WTC11 (cell line): ENCODE data around the gene KDM4B. TPM values are rescaled to one million over a fixed set of nuclear protein-coding genes. Genes with fewer than 3 reads are reported as not detected.

Source experiments
- ATAC-seq: fragments of 200-7000 bp; cut with Tn5 transposase; 2 replicates; pipeline ENCODE4 v1.10.0; 2021; ENCODE audit warnings: mild to moderate bottlenecking, moderate library complexity
- CTCF ChIA-PET: fragments of 300-600 bp; sonication (Branson Sonifier 250); formaldehyde crosslinking; loops from one replicate; lab custom pipeline; 2021; ENCODE audit warnings: antibody characterized with exemption; lab: Charles Lee
- POLR2A ChIA-PET: fragments of 350-600 bp; sonication (Branson Sonifier 250); formaldehyde crosslinking; loops from one replicate; lab custom pipeline; 2021; ENCODE audit warnings: antibody characterized with exemption; lab: Charles Lee
- DNase-seq: peaks from one replicate; pipeline ENCODE4 v3.0.0; 2021; ENCODE audit warnings: low spot score
- H3K27ac Mint-ChIP-seq: 2 replicates; pipeline ENCODE4 v1.8.0; 2021; ENCODE audit warnings: mixed read lengths
- H3K27me3 Mint-ChIP-seq: 2 replicates; pipeline ENCODE4 v1.8.0; 2021; ENCODE audit warnings: low read depth, mild to moderate bottlenecking, moderate library complexity, mixed read lengths
- H3K36me3 Mint-ChIP-seq: 2 replicates; pipeline ENCODE4 v1.8.0; 2021; ENCODE audit warnings: mixed read lengths
- H3K4me1 Mint-ChIP-seq: 2 replicates; pipeline ENCODE4 v1.8.0; 2022; ENCODE audit warnings: mixed read lengths
- H3K4me3 Mint-ChIP-seq: 2 replicates; pipeline ENCODE4 v1.8.0; 2021; ENCODE audit warnings: mild to moderate bottlenecking, moderate library complexity, mixed read lengths
- H3K9me3 Mint-ChIP-seq: 2 replicates; pipeline ENCODE4 v1.8.0; 2021; ENCODE audit warnings: mixed read lengths
- AFF4 ChIP-seq: sonication (generic); formaldehyde crosslinking; IDR thresholded peaks from 2 replicates; pipeline ENCODE4 v1.8.1; 2023; ENCODE audit warnings: mild to moderate bottlenecking, missing genetic modification reagents, borderline replicate concordance
- ATF1 ChIP-seq: sonication (generic); formaldehyde crosslinking; IDR thresholded peaks from 2 replicates; pipeline ENCODE4 v1.8.1; 2023; ENCODE audit warnings: mild to moderate bottlenecking, moderate library complexity, missing genetic modification reagents
- E2F1 ChIP-seq: sonication (generic); formaldehyde crosslinking; IDR thresholded peaks from 2 replicates; pipeline ENCODE4 v1.8.0; 2022; ENCODE audit warnings: mild to moderate bottlenecking, missing genetic modification reagents
- ETV6 ChIP-seq: sonication (generic); formaldehyde crosslinking; IDR thresholded peaks from 2 replicates; pipeline ENCODE4 v1.8.1; 2022; ENCODE audit warnings: mild to moderate bottlenecking, missing genetic modification reagents
- FOXP1 ChIP-seq: sonication (generic); formaldehyde crosslinking; IDR thresholded peaks from 2 replicates; pipeline ENCODE4 v1.8.0; 2022; ENCODE audit warnings: missing genetic modification reagents, mild to moderate bottlenecking, moderate library complexity, borderline replicate concordance
- GTF2I ChIP-seq: fragments of 250-450 bp; sonication (Bioruptor Pico); conservative IDR thresholded peaks from 2 replicates; pipeline ENCODE4 v1.4.0; 2021; ENCODE audit warnings: mild to moderate bottlenecking
- HMGA2 ChIP-seq: fragments of 250-450 bp; sonication (Bioruptor Pico); IDR thresholded peaks from 2 replicates; pipeline ENCODE4 v1.4.0; 2021; ENCODE audit warnings: mild to moderate bottlenecking, moderate library complexity
- KAT7 ChIP-seq: sonication (generic); formaldehyde crosslinking; IDR thresholded peaks from 2 replicates; pipeline ENCODE4 v1.8.1; 2023; ENCODE audit warnings: missing genetic modification reagents, mild to moderate bottlenecking, borderline replicate concordance
- MXD4 ChIP-seq: fragments of 250-450 bp; sonication (Bioruptor Pico); IDR thresholded peaks from 2 replicates; pipeline ENCODE4 v1.8.0; 2021; ENCODE audit warnings: mild to moderate bottlenecking, moderate library complexity, borderline replicate concordance
- PREB ChIP-seq: sonication (generic); formaldehyde crosslinking; IDR thresholded peaks from 2 replicates; pipeline ENCODE4 v1.8.1; 2022; ENCODE audit warnings: mild to moderate bottlenecking, missing genetic modification reagents, moderate library complexity, borderline replicate concordance
- RELA ChIP-seq: sonication (generic); formaldehyde crosslinking; IDR thresholded peaks from 2 replicates; pipeline ENCODE4 v1.8.1; 2022; ENCODE audit warnings: missing genetic modification reagents, mild to moderate bottlenecking, borderline replicate concordance
- SMAD3 ChIP-seq: sonication (generic); formaldehyde crosslinking; IDR thresholded peaks from 2 replicates; pipeline ENCODE4 v1.8.0; 2022; ENCODE audit warnings: missing genetic modification reagents, mild to moderate bottlenecking, borderline replicate concordance
- ZNF232 ChIP-seq: sonication (generic); formaldehyde crosslinking; IDR thresholded peaks from 2 replicates; pipeline ENCODE4 v1.8.0; 2022; ENCODE audit warnings: mild to moderate bottlenecking, missing genetic modification reagents
- ZNF263 ChIP-seq: sonication (generic); formaldehyde crosslinking; IDR thresholded peaks from 2 replicates; pipeline ENCODE4 v1.8.1; 2022; ENCODE audit warnings: low read depth, mild to moderate bottlenecking, moderate library complexity, missing genetic modification reagents
- ZNF281 ChIP-seq: sonication (generic); formaldehyde crosslinking; IDR thresholded peaks from 2 replicates; pipeline ENCODE4 v1.8.0; 2023; ENCODE audit warnings: mild to moderate bottlenecking, missing genetic modification reagents
- ZNF396 ChIP-seq: fragments of 250-450 bp; sonication (Bioruptor Pico); IDR thresholded peaks from 2 replicates; pipeline ENCODE4 v1.8.0; 2021; ENCODE audit warnings: mild to moderate bottlenecking, moderate library complexity, borderline replicate concordance
- total RNA-seq: library from RNA; stranded (reverse); gene quantifications from 3 replicates; pipeline ENCODE4 v1.2.3, GENCODE V29; 2021

Gene KDM4B
- total RNA-seq, 1 experiment from 2014 or later, result 43.2 TPM

- no peaks in the 10 kb centered on the region for H3K4me1 Mint-ChIP-seq
- DNase-seq (no peak), ATAC-seq (no peak)
- no peak overlapping the region for H3K4me3 Mint-ChIP-seq
- no peak overlapping the region for H3K27ac Mint-ChIP-seq
- peaks cover 5% of the 10 kb centered on the region; the same call in 1 of the 2 replicates for H3K36me3 Mint-ChIP-seq
- H3K27me3 Mint-ChIP-seq, result no peaks in the 10 kb centered on the region
- ChIA-PET CTCF (interaction anchor here (0.6 to 4.3 kb wide), 9 partner anchors 21 to 216 kb away, joined by 3 to 65 read pairs (median 15); no protein-coding TSS in a partner anchor), POLR2A (no interaction called here)
- H3K9me3 Mint-ChIP-seq, result no peaks in the 10 kb centered on the region
- no peak for TF ChIP-seq MXD4 (CRISPR knock-in tag)
- no peak for TF ChIP-seq ZNF281 (CRISPR knock-in tag)
- no peak for TF ChIP-seq GTF2I (CRISPR knock-in tag)
- TF ChIP-seq ZNF232 (CRISPR knock-in tag), result no peak
- no peak for TF ChIP-seq ETV6 (CRISPR knock-in tag)
- TF ChIP-seq E2F1, result no peak
- no peak for TF ChIP-seq FOXP1
- no peak for TF ChIP-seq ATF1
- no peak for TF ChIP-seq PREB
- TF ChIP-seq HMGA2 (CRISPR knock-in tag), result no peak
- no peak for TF ChIP-seq ZNF396 (CRISPR knock-in tag)
- no peak for TF ChIP-seq RELA (CRISPR knock-in tag)
- no peak for TF ChIP-seq ZNF263 (CRISPR knock-in tag)
- TF ChIP-seq AFF4 (CRISPR knock-in tag), result no peak
- TF ChIP-seq SMAD3 (CRISPR knock-in tag), result no peak
- no peak for TF ChIP-seq KAT7
These were observed 84.7 kb downstream of the KDM4B start for GRCh38 chr19:5053661-5054060.
